ENCODE results near the gene LIF. TPM values are rescaled to one million over a fixed set of nuclear protein-coding genes. Genes with fewer than 3 reads are reported as not detected.

The LIF gene
- polyA plus RNA-seq, 1 of the 3 experiments (the other 2 are of a cell fraction) = 24.6 TPM

DNA sequence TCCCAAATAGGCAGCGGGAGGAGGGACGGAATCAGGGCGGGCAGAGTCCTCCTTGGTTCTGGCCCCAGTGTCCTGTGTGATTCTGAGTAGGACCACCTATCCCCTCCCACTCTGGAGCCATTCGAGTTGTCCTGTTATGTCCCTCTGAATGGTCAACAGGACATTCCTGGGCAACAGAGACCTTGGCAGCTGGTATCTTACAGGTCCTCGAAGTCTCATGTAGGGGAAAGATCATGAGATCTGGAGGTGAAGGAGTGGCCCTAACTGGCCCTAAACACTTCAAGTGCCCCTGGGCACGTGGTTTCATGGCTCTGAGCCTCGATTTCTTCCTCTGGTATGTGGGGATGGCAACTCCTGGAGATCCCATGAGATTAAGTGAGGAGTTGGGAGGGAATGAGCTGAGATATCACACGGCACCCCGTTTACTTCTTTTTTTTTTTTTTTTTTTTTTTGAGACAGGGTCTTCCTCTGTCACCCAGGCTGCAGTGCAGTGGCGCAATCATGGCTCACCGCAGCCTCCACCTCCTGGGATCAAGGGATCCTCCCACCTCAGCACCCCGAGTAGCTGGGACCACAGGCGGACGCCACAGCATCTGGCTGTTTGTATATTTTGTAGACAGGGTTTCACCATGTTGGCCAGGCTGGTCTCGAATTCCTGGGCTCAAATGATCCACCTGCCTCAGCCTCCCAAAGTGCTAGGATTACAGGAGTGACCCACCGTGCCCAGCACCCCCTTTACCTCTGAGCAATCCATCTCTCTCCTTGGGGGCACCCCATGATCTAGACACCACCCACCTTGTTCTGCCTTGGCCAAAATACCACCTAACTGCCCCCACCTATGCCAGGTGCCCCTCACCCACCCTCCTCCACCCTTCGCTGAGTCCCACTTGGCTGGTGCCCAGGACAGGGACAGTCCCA, 6.8 kb downstream of the LIF start:
- WGBS (ENCODE audit: low lambda C conversion rate) = 85% methylated on average over 17 of the region's 17 CpGs
- CTCF ChIA-PET = interaction anchor here (0.8 to 1.6 kb wide), 3 partner anchors 9 to 151 kb away, joined by 3 to 6 read pairs (median 4); no protein-coding TSS in a partner anchor
- no peaks in the 10 kb centered on the region for H3K27me3 ChIP-seq (ENCODE audit: insufficient read depth)
- H3K27ac ChIP-seq (ENCODE audit: low read depth in 2 of 2, low read length in 1 of 2) = no peak overlapping the region
- peaks cover 0 to 4% of the 10 kb centered on the region in 2 experiments for H3K36me3 ChIP-seq (replicated peaks in 1 of 2; ENCODE audit: control insufficient read depth in 1 of 2, insufficient read depth in 2 of 2, low read length in 1 of 2)
- no peak overlapping the region for H3K4me2 ChIP-seq
- TF ChIP-seq PBX3 (IDR thresholded peaks at IDR 0.05) = no peak
- TF ChIP-seq POLR2AphosphoS5 (IDR thresholded peaks at IDR 0.05; ENCODE audit: low read depth, low read length) = no peak
- TF ChIP-seq USF2 (IDR thresholded peaks at IDR 0.05; ENCODE audit: borderline replicate concordance, low read depth, low read length) = no peak
- no peak for TF ChIP-seq ELF1 (IDR thresholded peaks at IDR 0.05)
- no peak for TF ChIP-seq EP300 (IDR thresholded peaks at IDR 0.05; ENCODE audit: borderline replicate concordance in 1 of 2, low read depth in 1 of 2, low read length in 1 of 2)
- TF ChIP-seq SMC3 (IDR thresholded peaks at IDR 0.05; ENCODE audit: low read depth, low read length) = no peak
- TF ChIP-seq, protein P1, sequence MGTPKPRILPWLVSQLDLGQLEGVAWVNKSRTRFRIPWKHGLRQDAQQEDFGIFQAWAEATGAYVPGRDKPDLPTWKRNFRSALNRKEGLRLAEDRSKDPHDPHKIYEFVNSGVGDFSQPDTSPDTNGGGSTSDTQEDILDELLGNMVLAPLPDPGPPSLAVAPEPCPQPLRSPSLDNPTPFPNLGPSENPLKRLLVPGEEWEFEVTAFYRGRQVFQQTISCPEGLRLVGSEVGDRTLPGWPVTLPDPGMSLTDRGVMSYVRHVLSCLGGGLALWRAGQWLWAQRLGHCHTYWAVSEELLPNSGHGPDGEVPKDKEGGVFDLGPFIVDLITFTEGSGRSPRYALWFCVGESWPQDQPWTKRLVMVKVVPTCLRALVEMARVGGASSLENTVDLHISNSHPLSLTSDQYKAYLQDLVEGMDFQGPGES (IDR thresholded peaks at IDR 0.05; ENCODE audit: low read depth, low read length) = no peak
- TF ChIP-seq FOXM1 (IDR thresholded peaks at IDR 0.05; ENCODE audit: low read depth) = no peak
- peaks cover 2 to 14% of the 10 kb centered on the region in 2 experiments; a peak in 3 of 4 replicates for H3K4me1 ChIP-seq (ENCODE audit: control insufficient read depth in 1 of 2, insufficient read depth in 2 of 2, low read depth in 1 of 2, low read length in 1 of 2)
- H3K9me3 ChIP-seq = no peaks in the 10 kb centered on the region
- no peak overlapping the region for H3K9ac ChIP-seq
- POLR2A ChIA-PET = no interaction called here
- no peak overlapping the region for H2AFZ ChIP-seq (ENCODE audit: low read depth)
- H3K79me2 ChIP-seq (ENCODE audit: insufficient read depth) = no peaks in the 10 kb centered on the region
- H3K9me2 ChIP-seq = no peaks in the 10 kb centered on the region
- no peaks in the 10 kb centered on the region for H3F3A ChIP-seq (replicated peaks; ENCODE audit: insufficient read depth)
- H4K20me1 ChIP-seq (ENCODE audit: insufficient read depth) = no peaks in the 10 kb centered on the region
- H3K4me3 ChIP-seq (ENCODE audit: low read depth in 2 of 2, low read length in 1 of 2) = no peak overlapping the region
- DNase-seq = no peak

GRCh38 chr22:30238661-30239487, 7.7 kb downstream of the LIF start:
- Histone ChIP-seq H2AFZ (ENCODE audit: low read depth) (no peak overlapping the region), H3F3A (replicated peaks; ENCODE audit: insufficient read depth) (no peaks in the 10 kb centered on the region), H3K9me2 (no peaks in the 10 kb centered on the region), H3K79me2 (ENCODE audit: insufficient read depth) (no peaks in the 10 kb centered on the region), H3K4me2 (no peak overlapping the region), H3K9me3 (no peaks in the 10 kb centered on the region), H3K27me3 (ENCODE audit: insufficient read depth) (no peaks in the 10 kb centered on the region), H3K36me3 (replicated peaks in 1 of 2; ENCODE audit: control insufficient read depth in 1 of 2, insufficient read depth in 2 of 2, low read length in 1 of 2) (peaks cover 0 to 4% of the 10 kb centered on the region in 2 experiments), H3K4me1 (ENCODE audit: control insufficient read depth in 1 of 2, insufficient read depth in 2 of 2, low read depth in 1 of 2, low read length in 1 of 2) (peaks cover 5 to 14% of the 10 kb centered on the region in 2 experiments; a peak in 3 of 4 replicates), H4K20me1 (ENCODE audit: insufficient read depth) (no peaks in the 10 kb centered on the region), H3K9ac (no peak overlapping the region), H3K27ac (ENCODE audit: low read depth in 2 of 2, low read length in 1 of 2) (no peak overlapping the region), H3K4me3 (ENCODE audit: low read depth in 2 of 2, low read length in 1 of 2) (no peak overlapping the region)
- DNase-seq = no peak
- TF ChIP-seq, protein P2, sequence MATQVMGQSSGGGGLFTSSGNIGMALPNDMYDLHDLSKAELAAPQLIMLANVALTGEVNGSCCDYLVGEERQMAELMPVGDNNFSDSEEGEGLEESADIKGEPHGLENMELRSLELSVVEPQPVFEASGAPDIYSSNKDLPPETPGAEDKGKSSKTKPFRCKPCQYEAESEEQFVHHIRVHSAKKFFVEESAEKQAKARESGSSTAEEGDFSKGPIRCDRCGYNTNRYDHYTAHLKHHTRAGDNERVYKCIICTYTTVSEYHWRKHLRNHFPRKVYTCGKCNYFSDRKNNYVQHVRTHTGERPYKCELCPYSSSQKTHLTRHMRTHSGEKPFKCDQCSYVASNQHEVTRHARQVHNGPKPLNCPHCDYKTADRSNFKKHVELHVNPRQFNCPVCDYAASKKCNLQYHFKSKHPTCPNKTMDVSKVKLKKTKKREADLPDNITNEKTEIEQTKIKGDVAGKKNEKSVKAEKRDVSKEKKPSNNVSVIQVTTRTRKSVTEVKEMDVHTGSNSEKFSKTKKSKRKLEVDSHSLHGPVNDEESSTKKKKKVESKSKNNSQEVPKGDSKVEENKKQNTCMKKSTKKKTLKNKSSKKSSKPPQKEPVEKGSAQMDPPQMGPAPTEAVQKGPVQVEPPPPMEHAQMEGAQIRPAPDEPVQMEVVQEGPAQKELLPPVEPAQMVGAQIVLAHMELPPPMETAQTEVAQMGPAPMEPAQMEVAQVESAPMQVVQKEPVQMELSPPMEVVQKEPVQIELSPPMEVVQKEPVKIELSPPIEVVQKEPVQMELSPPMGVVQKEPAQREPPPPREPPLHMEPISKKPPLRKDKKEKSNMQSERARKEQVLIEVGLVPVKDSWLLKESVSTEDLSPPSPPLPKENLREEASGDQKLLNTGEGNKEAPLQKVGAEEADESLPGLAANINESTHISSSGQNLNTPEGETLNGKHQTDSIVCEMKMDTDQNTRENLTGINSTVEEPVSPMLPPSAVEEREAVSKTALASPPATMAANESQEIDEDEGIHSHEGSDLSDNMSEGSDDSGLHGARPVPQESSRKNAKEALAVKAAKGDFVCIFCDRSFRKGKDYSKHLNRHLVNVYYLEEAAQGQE (IDR thresholded peaks at IDR 0.05; ENCODE audit: low read depth, low read length) = no peak
- no peak for TF ChIP-seq GATA2 (CRISPR knock-in tag; IDR thresholded peaks at IDR 0.05)
- TF ChIP-seq RXRA (IDR thresholded peaks at IDR 0.05; ENCODE audit: borderline replicate concordance, low read depth) = no peak
- TF ChIP-seq SIN3A (IDR thresholded peaks at IDR 0.05; ENCODE audit: borderline replicate concordance, low read depth, low read length) = no peak
- no peak for TF ChIP-seq PBX3 (IDR thresholded peaks at IDR 0.05)
- no peak for TF ChIP-seq NFIC (IDR thresholded peaks at IDR 0.05; ENCODE audit: borderline replicate concordance)
- 89% methylated on average over 20 of the region's 27 CpGs for WGBS (ENCODE audit: low lambda C conversion rate)
- ChIA-PET POLR2A (no interaction called here), CTCF (interaction anchor here (1.3 to 2.0 kb wide), 2 partner anchors 24 to 131 kb away, joined by 3 to 6 read pairs; no protein-coding TSS in a partner anchor)

Measured in SK-N-SH (cell line).